Liver (tissue), 3 donors: ENCODE measurements around the gene TTC39A.

ENCODE experiments used
- CTCF ChIP-seq: fragments of 150-350 bp; IDR thresholded peaks from 2 replicates; pipeline ENCODE4 v1.5.1; 2017; ENCODE audit warnings: improper control_type of control experiment, low read depth, low read length; ENCODE audit not compliant: missing input control
- GABPA ChIP-seq, 2 donors: IDR thresholded peaks in 1 of 2; conservative IDR thresholded peaks in 1 of 2; 2 replicates each; pipeline ENCODE4 v1.6.1; 2016; ENCODE audit warnings: antibody characterized with exemption in 2 of 2, mild to moderate bottlenecking in 1 of 2, moderate library complexity in 1 of 2
- RAD21 ChIP-seq, 2 donors: IDR thresholded peaks; 2 replicates each; pipeline ENCODE4 v1.6.1; 2016; ENCODE audit warnings: antibody characterized with exemption in 2 of 2, mild to moderate bottlenecking in 2 of 2
- TAF1 ChIP-seq: conservative IDR thresholded peaks from 2 replicates; pipeline ENCODE4 v1.6.1; 2016; ENCODE audit warnings: antibody characterized with exemption, mild to moderate bottlenecking
- donor health status: healthy.
- donor health status: healthy.

GRCh38 chr1:51354416-51354815, 24.1 kb upstream of the TTC39A start:
- no peak for TF ChIP-seq CTCF
- no peak for TF ChIP-seq RAD21 (IDR thresholded peaks at IDR 0.05)
- TF ChIP-seq GABPA (IDR thresholded peaks at IDR 0.05 in 1 of 2, conservative IDR thresholded peaks at IDR 0.05 in 1 of 2): no peak
- no peak for TF ChIP-seq TAF1
